Measurements from ENCODE around the gene KCNMA1. TPM values are rescaled to one million over a fixed set of nuclear protein-coding genes. Genes with fewer than 3 reads are reported as not detected.

Gene KCNMA1
- total RNA-seq, 1 experiment from 2014 or later: 0.70 TPM

DNA sequence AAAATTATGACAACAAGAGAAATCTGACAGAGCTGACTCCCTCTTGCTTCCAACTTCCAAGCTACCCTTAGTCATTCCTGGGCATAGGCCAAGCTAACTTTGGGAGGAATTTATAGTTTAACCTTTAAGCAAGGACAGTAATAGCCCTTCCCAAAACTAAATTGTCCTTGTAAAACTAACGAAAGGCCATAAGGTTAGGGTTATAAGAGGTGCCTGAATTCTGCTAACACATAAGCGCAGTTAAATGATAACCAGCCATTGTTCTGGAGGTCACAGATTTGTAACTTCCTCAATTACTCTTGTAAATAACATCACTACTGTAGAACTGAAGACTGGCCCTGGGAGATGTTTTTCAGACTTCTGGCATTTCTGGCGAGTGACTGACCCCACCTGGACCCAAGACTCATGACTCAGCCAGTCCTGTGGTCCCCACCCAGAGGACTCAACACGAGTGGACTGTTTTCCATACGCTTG, 481.2 kb downstream of the KCNMA1 start:
- DNase-seq: no peak
- H3K27ac ChIP-seq: no peak overlapping the region
- no peaks in the 10 kb centered on the region for H3K36me3 ChIP-seq (ENCODE audit: low read depth)
- H3K4me3 ChIP-seq: no peak overlapping the region
- ChIA-PET POLR2A (ENCODE audit: unreplicated experiment) (no interaction called here), CTCF (no interaction called here)
- no TSS peak for BruUV-seq (replicated peaks)
- H2AFZ ChIP-seq: no peak overlapping the region
- no peaks in the 10 kb centered on the region for H4K20me1 ChIP-seq (ENCODE audit: insufficient read depth)
- H3F3A ChIP-seq (ENCODE audit: insufficient read depth, low read depth): peaks cover 14% of the 10 kb centered on the region; the same call in 1 of the 2 replicates
- H3K9me3 ChIP-seq (ENCODE audit: insufficient read depth, low read depth): no peaks in the 10 kb centered on the region
- no peaks in the 10 kb centered on the region; the same call in 1 of the 2 replicates for H3K9me2 ChIP-seq (ENCODE audit: insufficient read depth)
- no peak for TF ChIP-seq EZH2 (IDR thresholded peaks at IDR 0.05; ENCODE audit: low read depth)
- no peak for TF ChIP-seq CTCF (conservative IDR thresholded peaks at IDR 0.05)
- intact Hi-C loops (cut with micrococcal nuclease; ENCODE audit: unreplicated experiment): no loop called here
- no peak overlapping the region for H3K4me2 ChIP-seq
- H3K4me1 ChIP-seq (replicated peaks; ENCODE audit: insufficient read depth): peaks cover 15% of the 10 kb centered on the region
- H3K27me3 ChIP-seq (ENCODE audit: insufficient read depth, low read depth): no peaks in the 10 kb centered on the region
- no peaks in the 10 kb centered on the region for H3K79me2 ChIP-seq (ENCODE audit: low read depth)

GRCh38 chr10:77152256-77152655, 485.4 kb downstream of the KCNMA1 start:
- Histone ChIP-seq H3K27me3 (ENCODE audit: insufficient read depth, low read depth) (no peaks in the 10 kb centered on the region), H3K4me3 (no peak overlapping the region), H4K20me1 (ENCODE audit: insufficient read depth) (no peaks in the 10 kb centered on the region), H2AFZ (no peak overlapping the region), H3K79me2 (ENCODE audit: low read depth) (no peaks in the 10 kb centered on the region), H3K27ac (no peak overlapping the region), H3K4me1 (replicated peaks; ENCODE audit: insufficient read depth) (no peaks in the 10 kb centered on the region), H3F3A (ENCODE audit: insufficient read depth, low read depth) (no peaks in the 10 kb centered on the region), H3K4me2 (no peak overlapping the region), H3K9me3 (ENCODE audit: insufficient read depth, low read depth) (no peaks in the 10 kb centered on the region), H3K9me2 (ENCODE audit: insufficient read depth) (no peaks in the 10 kb centered on the region; the same call in 1 of the 2 replicates), H3K36me3 (ENCODE audit: low read depth) (no peaks in the 10 kb centered on the region)
- intact Hi-C loops (cut with micrococcal nuclease; ENCODE audit: unreplicated experiment): no loop called here
- no peak for TF ChIP-seq EZH2 (IDR thresholded peaks at IDR 0.05; ENCODE audit: low read depth)
- TF ChIP-seq CTCF (conservative IDR thresholded peaks at IDR 0.05): no peak
- peak in 1 of 2 experiments; percentile 16 for DNase-seq
- CTCF ChIA-PET: no interaction called here
- POLR2A ChIA-PET (ENCODE audit: unreplicated experiment): no interaction called here
- BruUV-seq (replicated peaks): no TSS peak

DNA sequence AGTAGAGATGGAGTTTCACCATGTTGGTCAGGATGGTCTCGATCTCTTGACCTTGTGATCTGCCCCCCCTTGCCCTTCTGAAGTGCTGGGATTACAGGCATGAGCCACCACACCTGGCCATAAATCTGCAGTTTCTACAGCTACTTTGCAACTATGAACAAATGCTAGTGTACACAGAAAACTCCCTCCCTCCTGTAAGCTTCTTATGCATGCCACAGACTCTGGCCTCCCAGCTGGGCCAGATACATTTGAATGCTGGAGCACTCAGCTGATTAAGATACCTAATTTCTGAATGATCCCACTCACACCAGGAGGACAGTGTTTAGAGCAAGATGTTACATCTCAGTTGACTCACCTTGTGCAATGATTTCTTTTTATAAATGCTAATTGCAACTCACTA, 486.2 kb downstream of the KCNMA1 start:
- no peaks in the 10 kb centered on the region for H4K20me1 ChIP-seq (ENCODE audit: insufficient read depth)
- ChIA-PET CTCF (no interaction called here), POLR2A (ENCODE audit: unreplicated experiment) (no interaction called here)
- no peaks in the 10 kb centered on the region for H3K9me3 ChIP-seq (ENCODE audit: insufficient read depth, low read depth)
- H3K36me3 ChIP-seq (ENCODE audit: low read depth): no peaks in the 10 kb centered on the region
- H3K4me3 ChIP-seq: no peak overlapping the region
- H3F3A ChIP-seq (ENCODE audit: insufficient read depth, low read depth): no peaks in the 10 kb centered on the region
- no peaks in the 10 kb centered on the region; the same call in 1 of the 2 replicates for H3K9me2 ChIP-seq (ENCODE audit: insufficient read depth)
- DNase-seq: no peak
- H2AFZ ChIP-seq: no peak overlapping the region
- H3K4me1 ChIP-seq (replicated peaks; ENCODE audit: insufficient read depth): no peaks in the 10 kb centered on the region
- no TSS peak for BruUV-seq (replicated peaks)
- no peak overlapping the region for H3K27ac ChIP-seq
- H3K4me2 ChIP-seq: no peak overlapping the region
- no peaks in the 10 kb centered on the region for H3K79me2 ChIP-seq (ENCODE audit: low read depth)
- intact Hi-C loops (cut with micrococcal nuclease; ENCODE audit: unreplicated experiment): no loop called here
- no peak for TF ChIP-seq EZH2 (IDR thresholded peaks at IDR 0.05; ENCODE audit: low read depth)
- no peak for TF ChIP-seq CTCF (conservative IDR thresholded peaks at IDR 0.05)
- H3K27me3 ChIP-seq (ENCODE audit: insufficient read depth, low read depth): no peaks in the 10 kb centered on the region

All from PC-9 (cell line).